C4-2B (cell line): ENCODE data around the gene HELQ.

Experiments used
- ZFX ChIP-seq: fragments of 450-650 bp; IDR thresholded peaks from 2 replicates; pipeline ENCODE4 v1.6.1; 2017
- TF ChIP-seq, protein P1 (sequence below): fragments of 450-650 bp; conservative IDR thresholded peaks from 2 replicates; pipeline ENCODE4 v1.5.1; 2017; ENCODE audit warnings: mild to moderate bottlenecking

DNA sequence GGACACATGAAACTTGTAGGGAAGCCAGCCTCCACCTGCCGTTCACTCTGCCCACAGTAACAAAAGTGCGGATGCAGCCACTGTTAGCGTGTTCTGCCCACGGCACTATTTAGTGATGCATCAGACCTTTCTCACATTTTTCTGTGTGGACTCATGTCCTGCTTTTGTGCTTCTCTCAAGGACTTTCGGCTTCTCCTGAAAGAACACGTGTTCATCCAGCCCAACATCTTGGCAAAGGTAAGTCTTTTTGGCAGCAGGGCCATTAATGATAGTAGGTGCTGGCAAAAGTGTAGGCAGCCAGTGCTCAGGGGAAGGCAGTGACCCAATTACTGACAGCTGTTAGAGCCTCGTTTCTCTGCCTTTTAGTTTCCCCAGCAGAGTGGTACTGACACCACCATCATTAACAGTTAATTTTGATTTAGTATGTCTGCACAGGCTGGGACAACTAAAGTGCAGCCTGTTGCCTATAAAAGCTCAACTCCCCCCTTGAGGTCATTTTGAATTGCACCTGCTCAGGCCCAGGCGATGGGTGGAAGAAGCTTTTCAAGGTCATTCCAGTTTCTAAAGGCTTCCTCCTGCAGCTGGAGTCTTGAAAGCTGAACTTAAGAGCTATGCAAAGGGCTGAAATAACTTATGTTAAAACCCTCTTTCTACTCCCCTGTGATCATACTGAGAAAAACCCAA is 66.4 kb downstream of the HELQ start:
- TF ChIP-seq, protein P1, sequence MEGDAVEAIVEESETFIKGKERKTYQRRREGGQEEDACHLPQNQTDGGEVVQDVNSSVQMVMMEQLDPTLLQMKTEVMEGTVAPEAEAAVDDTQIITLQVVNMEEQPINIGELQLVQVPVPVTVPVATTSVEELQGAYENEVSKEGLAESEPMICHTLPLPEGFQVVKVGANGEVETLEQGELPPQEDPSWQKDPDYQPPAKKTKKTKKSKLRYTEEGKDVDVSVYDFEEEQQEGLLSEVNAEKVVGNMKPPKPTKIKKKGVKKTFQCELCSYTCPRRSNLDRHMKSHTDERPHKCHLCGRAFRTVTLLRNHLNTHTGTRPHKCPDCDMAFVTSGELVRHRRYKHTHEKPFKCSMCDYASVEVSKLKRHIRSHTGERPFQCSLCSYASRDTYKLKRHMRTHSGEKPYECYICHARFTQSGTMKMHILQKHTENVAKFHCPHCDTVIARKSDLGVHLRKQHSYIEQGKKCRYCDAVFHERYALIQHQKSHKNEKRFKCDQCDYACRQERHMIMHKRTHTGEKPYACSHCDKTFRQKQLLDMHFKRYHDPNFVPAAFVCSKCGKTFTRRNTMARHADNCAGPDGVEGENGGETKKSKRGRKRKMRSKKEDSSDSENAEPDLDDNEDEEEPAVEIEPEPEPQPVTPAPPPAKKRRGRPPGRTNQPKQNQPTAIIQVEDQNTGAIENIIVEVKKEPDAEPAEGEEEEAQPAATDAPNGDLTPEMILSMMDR: no peak
- no peak for TF ChIP-seq ZFX
